ENCODE measurements around the gene KLRF1. TPM values are rescaled to one million over a fixed set of nuclear protein-coding genes. Genes with fewer than 3 reads are reported as not detected.

Gene KLRF1
- total RNA-seq, 1 experiment from 2014 or later: 1.1 TPM

- in situ Hi-C loops (cut with HindIII; ENCODE audit: low pct_unique_long_range_greater_than_20kb, low sequenced_read_pairs): no loop called here
- Histone ChIP-seq H3K4me3 (ENCODE audit: low read depth in 2 of 2, low read length in 2 of 2) (no peak overlapping the region), H3K36me3 (ENCODE audit: control insufficient read depth, insufficient read depth, low read length) (no peaks in the 10 kb centered on the region), H3K27me3 (ENCODE audit: control insufficient read depth, insufficient read depth, low read length) (no peaks in the 10 kb centered on the region), H3K4me1 (ENCODE audit: control insufficient read depth, insufficient read depth, low read length) (no peaks in the 10 kb centered on the region), H3K27ac (ENCODE audit: low read length) (no peak overlapping the region), H3K9me3 (ENCODE audit: control insufficient read depth, insufficient read depth, low read depth, low read length) (no peaks in the 10 kb centered on the region)
- no TSS peak for BruUV-seq (replicated peaks)
- DNase-seq (ENCODE audit: low read depth, low spot score): no peak
- intact Hi-C loops (cut with micrococcal nuclease; ENCODE audit: unreplicated experiment): no loop called here
- POLR2A ChIA-PET: no interaction called here
- no peak for ATAC-seq
- CTCF ChIA-PET: no interaction called here
- no peak for TF ChIP-seq SIN3A (IDR thresholded peaks at IDR 0.05; ENCODE audit: borderline replicate concordance, insufficient read depth, low read depth, low read length)
- TF ChIP-seq, protein P1, sequence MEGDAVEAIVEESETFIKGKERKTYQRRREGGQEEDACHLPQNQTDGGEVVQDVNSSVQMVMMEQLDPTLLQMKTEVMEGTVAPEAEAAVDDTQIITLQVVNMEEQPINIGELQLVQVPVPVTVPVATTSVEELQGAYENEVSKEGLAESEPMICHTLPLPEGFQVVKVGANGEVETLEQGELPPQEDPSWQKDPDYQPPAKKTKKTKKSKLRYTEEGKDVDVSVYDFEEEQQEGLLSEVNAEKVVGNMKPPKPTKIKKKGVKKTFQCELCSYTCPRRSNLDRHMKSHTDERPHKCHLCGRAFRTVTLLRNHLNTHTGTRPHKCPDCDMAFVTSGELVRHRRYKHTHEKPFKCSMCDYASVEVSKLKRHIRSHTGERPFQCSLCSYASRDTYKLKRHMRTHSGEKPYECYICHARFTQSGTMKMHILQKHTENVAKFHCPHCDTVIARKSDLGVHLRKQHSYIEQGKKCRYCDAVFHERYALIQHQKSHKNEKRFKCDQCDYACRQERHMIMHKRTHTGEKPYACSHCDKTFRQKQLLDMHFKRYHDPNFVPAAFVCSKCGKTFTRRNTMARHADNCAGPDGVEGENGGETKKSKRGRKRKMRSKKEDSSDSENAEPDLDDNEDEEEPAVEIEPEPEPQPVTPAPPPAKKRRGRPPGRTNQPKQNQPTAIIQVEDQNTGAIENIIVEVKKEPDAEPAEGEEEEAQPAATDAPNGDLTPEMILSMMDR (IDR thresholded peaks at IDR 0.05): no peak
- TF ChIP-seq POLR2AphosphoS5 (IDR thresholded peaks at IDR 0.05; ENCODE audit: low read depth, low read length): no peak
- TF ChIP-seq, protein P2, sequence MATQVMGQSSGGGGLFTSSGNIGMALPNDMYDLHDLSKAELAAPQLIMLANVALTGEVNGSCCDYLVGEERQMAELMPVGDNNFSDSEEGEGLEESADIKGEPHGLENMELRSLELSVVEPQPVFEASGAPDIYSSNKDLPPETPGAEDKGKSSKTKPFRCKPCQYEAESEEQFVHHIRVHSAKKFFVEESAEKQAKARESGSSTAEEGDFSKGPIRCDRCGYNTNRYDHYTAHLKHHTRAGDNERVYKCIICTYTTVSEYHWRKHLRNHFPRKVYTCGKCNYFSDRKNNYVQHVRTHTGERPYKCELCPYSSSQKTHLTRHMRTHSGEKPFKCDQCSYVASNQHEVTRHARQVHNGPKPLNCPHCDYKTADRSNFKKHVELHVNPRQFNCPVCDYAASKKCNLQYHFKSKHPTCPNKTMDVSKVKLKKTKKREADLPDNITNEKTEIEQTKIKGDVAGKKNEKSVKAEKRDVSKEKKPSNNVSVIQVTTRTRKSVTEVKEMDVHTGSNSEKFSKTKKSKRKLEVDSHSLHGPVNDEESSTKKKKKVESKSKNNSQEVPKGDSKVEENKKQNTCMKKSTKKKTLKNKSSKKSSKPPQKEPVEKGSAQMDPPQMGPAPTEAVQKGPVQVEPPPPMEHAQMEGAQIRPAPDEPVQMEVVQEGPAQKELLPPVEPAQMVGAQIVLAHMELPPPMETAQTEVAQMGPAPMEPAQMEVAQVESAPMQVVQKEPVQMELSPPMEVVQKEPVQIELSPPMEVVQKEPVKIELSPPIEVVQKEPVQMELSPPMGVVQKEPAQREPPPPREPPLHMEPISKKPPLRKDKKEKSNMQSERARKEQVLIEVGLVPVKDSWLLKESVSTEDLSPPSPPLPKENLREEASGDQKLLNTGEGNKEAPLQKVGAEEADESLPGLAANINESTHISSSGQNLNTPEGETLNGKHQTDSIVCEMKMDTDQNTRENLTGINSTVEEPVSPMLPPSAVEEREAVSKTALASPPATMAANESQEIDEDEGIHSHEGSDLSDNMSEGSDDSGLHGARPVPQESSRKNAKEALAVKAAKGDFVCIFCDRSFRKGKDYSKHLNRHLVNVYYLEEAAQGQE (IDR thresholded peaks at IDR 0.05; ENCODE audit: insufficient read depth in 1 of 2, low read depth in 2 of 2, low read length in 1 of 2): no peak
- no peak for TF ChIP-seq TCF7L2 (IDR thresholded peaks at IDR 0.05; ENCODE audit: low read depth, low read length)
Observed at GRCh38 chr12:9809866-9810265, 17.4 kb upstream of the KLRF1 start.

- CTCF ChIA-PET: no interaction called here
- TF ChIP-seq, protein P2 (IDR thresholded peaks at IDR 0.05; ENCODE audit: insufficient read depth in 1 of 2, low read depth in 2 of 2, low read length in 1 of 2): no peak
- TF ChIP-seq POLR2AphosphoS5 (IDR thresholded peaks at IDR 0.05; ENCODE audit: low read depth, low read length) (no peak), SIN3A (IDR thresholded peaks at IDR 0.05; ENCODE audit: borderline replicate concordance, insufficient read depth, low read depth, low read length) (no peak), TCF7L2 (IDR thresholded peaks at IDR 0.05; ENCODE audit: low read depth, low read length) (no peak)
- TF ChIP-seq, protein P1 (IDR thresholded peaks at IDR 0.05): no peak
- POLR2A ChIA-PET: no interaction called here
- Histone ChIP-seq H3K27me3 (ENCODE audit: control insufficient read depth, insufficient read depth, low read length) (no peaks in the 10 kb centered on the region), H3K36me3 (ENCODE audit: control insufficient read depth, insufficient read depth, low read length) (no peaks in the 10 kb centered on the region), H3K4me3 (ENCODE audit: low read depth in 2 of 2, low read length in 2 of 2) (no peak overlapping the region), H3K4me1 (ENCODE audit: control insufficient read depth, insufficient read depth, low read length) (no peaks in the 10 kb centered on the region), H3K27ac (ENCODE audit: low read length) (no peak overlapping the region), H3K9me3 (ENCODE audit: control insufficient read depth, insufficient read depth, low read depth, low read length) (no peaks in the 10 kb centered on the region)
- intact Hi-C loops (cut with micrococcal nuclease; ENCODE audit: unreplicated experiment): no loop called here
- no peak for DNase-seq (ENCODE audit: low read depth, low spot score)
- no TSS peak for BruUV-seq (replicated peaks)
- no peak for ATAC-seq
- in situ Hi-C loops (cut with HindIII; ENCODE audit: low pct_unique_long_range_greater_than_20kb, low sequenced_read_pairs): no loop called here
Observed at GRCh38 chr12:9810671-9811070, 16.6 kb upstream of the KLRF1 start.
